Measurements from ENCODE around the gene HEPH.

HEPH gene

DNA sequence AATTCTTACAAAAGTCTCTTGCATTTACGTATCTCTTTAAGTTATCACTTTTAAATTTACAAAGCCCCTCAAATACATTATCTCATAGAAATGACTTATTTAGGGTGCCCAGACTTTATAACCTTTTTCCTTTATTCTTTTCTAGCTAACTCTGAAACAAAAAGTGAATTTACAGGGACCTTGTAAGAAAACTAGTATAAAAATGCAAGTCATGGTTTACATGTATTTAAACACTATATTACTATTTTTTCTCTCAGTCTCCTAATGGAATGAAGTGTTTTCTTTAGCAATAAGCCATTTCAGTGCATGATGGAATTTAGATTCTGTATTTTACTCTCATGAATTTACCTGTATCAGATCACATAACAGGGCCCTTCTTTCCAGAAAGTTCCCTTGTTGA, 14.5 kb upstream of the HEPH start:
- no peaks in the 10 kb centered on the region for H4K20me1 ChIP-seq (ENCODE audit: insufficient read depth, low read length, poor library complexity, severe bottlenecking)
- no peaks in the 10 kb centered on the region for H3K79me2 ChIP-seq (ENCODE audit: insufficient read depth, low read length)
- H3K4me2 ChIP-seq (ENCODE audit: low read depth, low read length, poor library complexity, severe bottlenecking), result no peak overlapping the region
- H3K36me3 ChIP-seq (ENCODE audit: insufficient read depth, low read length), result no peaks in the 10 kb centered on the region
- no peaks in the 10 kb centered on the region for H3F3A ChIP-seq (ENCODE audit: low read depth)
- TF ChIP-seq EZH2phosphoT487 (IDR thresholded peaks at IDR 0.05; ENCODE audit: borderline replicate concordance), result no peak
- TF ChIP-seq, protein P1, sequence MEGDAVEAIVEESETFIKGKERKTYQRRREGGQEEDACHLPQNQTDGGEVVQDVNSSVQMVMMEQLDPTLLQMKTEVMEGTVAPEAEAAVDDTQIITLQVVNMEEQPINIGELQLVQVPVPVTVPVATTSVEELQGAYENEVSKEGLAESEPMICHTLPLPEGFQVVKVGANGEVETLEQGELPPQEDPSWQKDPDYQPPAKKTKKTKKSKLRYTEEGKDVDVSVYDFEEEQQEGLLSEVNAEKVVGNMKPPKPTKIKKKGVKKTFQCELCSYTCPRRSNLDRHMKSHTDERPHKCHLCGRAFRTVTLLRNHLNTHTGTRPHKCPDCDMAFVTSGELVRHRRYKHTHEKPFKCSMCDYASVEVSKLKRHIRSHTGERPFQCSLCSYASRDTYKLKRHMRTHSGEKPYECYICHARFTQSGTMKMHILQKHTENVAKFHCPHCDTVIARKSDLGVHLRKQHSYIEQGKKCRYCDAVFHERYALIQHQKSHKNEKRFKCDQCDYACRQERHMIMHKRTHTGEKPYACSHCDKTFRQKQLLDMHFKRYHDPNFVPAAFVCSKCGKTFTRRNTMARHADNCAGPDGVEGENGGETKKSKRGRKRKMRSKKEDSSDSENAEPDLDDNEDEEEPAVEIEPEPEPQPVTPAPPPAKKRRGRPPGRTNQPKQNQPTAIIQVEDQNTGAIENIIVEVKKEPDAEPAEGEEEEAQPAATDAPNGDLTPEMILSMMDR (conservative IDR thresholded peaks at IDR 0.05; ENCODE audit: low read length), result no peak
- no peak overlapping the region for H3K4me3 ChIP-seq (ENCODE audit: low read length, poor library complexity, severe bottlenecking)
- H3K4me1 ChIP-seq (ENCODE audit: insufficient read depth, low read length, poor library complexity, severe bottlenecking), result peaks cover 3% of the 10 kb centered on the region
- H2AFZ ChIP-seq (ENCODE audit: low read length), result no peak overlapping the region
- H3K9me3 ChIP-seq (ENCODE audit: insufficient read depth, low read depth, low read length), result no peaks in the 10 kb centered on the region
- H3K27me3 ChIP-seq (ENCODE audit: insufficient read depth, low read length, poor library complexity, severe bottlenecking), result no peaks in the 10 kb centered on the region
- H3K9ac ChIP-seq (ENCODE audit: low read depth, low read length, poor library complexity, severe bottlenecking), result no peak overlapping the region
- H3K9me2 ChIP-seq (replicated peaks; ENCODE audit: low read depth, low read length), result no peaks in the 10 kb centered on the region

DNA sequence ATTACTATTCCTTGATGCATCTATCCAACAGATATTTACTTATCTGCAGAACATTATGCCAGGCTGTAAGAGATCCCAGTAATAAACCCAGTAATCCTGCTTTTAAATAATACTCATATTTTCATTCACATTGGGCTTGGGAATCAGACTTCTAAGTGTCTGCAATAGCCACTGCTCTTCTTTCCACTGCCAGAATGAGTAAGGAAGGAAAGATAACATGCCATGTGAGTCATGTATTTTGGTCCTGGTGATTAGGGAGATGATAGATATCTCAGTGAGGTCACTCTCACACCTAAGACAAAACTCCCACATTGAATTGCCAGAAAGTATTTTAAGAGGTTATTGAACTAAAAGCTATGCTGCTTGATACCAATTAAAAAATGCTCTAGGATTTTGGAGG, 13.9 kb upstream of the HEPH start:
- Histone ChIP-seq H3K36me3 (ENCODE audit: insufficient read depth, low read length) (no peaks in the 10 kb centered on the region), H3K4me3 (ENCODE audit: low read length, poor library complexity, severe bottlenecking) (no peak overlapping the region), H2AFZ (ENCODE audit: low read length) (no peak overlapping the region), H3F3A (ENCODE audit: low read depth) (no peaks in the 10 kb centered on the region), H3K79me2 (ENCODE audit: insufficient read depth, low read length) (no peaks in the 10 kb centered on the region), H3K9ac (ENCODE audit: low read depth, low read length, poor library complexity, severe bottlenecking) (no peak overlapping the region), H3K27me3 (ENCODE audit: insufficient read depth, low read length, poor library complexity, severe bottlenecking) (no peaks in the 10 kb centered on the region), H3K9me3 (ENCODE audit: insufficient read depth, low read depth, low read length) (no peaks in the 10 kb centered on the region), H3K4me2 (ENCODE audit: low read depth, low read length, poor library complexity, severe bottlenecking) (no peak overlapping the region), H3K9me2 (replicated peaks; ENCODE audit: low read depth, low read length) (no peaks in the 10 kb centered on the region), H3K4me1 (ENCODE audit: insufficient read depth, low read length, poor library complexity, severe bottlenecking) (peaks cover 3% of the 10 kb centered on the region), H4K20me1 (ENCODE audit: insufficient read depth, low read length, poor library complexity, severe bottlenecking) (no peaks in the 10 kb centered on the region)
- TF ChIP-seq, protein P1 (conservative IDR thresholded peaks at IDR 0.05; ENCODE audit: low read length), result no peak
- no peak for TF ChIP-seq EZH2phosphoT487 (IDR thresholded peaks at IDR 0.05; ENCODE audit: borderline replicate concordance)

DNA sequence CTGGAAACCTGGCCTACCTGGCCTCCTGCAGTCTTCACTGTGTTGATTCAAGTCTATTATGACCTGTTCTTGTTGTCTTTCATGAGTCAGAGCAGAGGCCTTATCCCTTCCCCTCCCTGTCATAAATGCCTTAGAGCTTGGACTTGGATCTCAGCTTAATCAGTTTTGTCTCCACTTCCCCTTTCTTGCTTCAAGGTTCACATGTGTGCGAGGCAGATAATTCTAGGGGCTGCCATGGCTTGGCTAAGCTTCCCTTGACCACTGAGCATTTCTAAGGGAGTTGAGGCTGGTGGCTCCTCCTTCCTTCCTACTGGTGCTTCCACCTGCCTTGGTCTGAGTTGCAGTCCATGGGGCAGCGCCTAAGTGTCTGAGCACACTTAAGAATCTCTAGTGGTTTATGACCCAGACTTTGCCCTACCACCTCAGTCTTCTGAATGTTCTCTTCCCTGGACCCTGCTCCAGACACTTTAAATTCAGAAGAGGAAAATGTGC, 1.7 kb upstream of the HEPH start:
- Histone ChIP-seq H4K20me1 (ENCODE audit: insufficient read depth, low read length, poor library complexity, severe bottlenecking) (no peaks in the 10 kb centered on the region), H3K9me3 (ENCODE audit: insufficient read depth, low read depth, low read length) (no peaks in the 10 kb centered on the region), H3K4me2 (ENCODE audit: low read depth, low read length, poor library complexity, severe bottlenecking) (no peak overlapping the region), H3F3A (ENCODE audit: low read depth) (no peaks in the 10 kb centered on the region), H3K27me3 (ENCODE audit: insufficient read depth, low read length, poor library complexity, severe bottlenecking) (no peaks in the 10 kb centered on the region), H3K9me2 (replicated peaks; ENCODE audit: low read depth, low read length) (no peaks in the 10 kb centered on the region), H2AFZ (ENCODE audit: low read length) (no peak overlapping the region), H3K9ac (ENCODE audit: low read depth, low read length, poor library complexity, severe bottlenecking) (no peak overlapping the region), H3K36me3 (ENCODE audit: insufficient read depth, low read length) (no peaks in the 10 kb centered on the region), H3K79me2 (ENCODE audit: insufficient read depth, low read length) (no peaks in the 10 kb centered on the region), H3K4me3 (ENCODE audit: low read length, poor library complexity, severe bottlenecking) (no peak overlapping the region), H3K4me1 (ENCODE audit: insufficient read depth, low read length, poor library complexity, severe bottlenecking) (no peaks in the 10 kb centered on the region)
- no peak for TF ChIP-seq EZH2phosphoT487 (IDR thresholded peaks at IDR 0.05; ENCODE audit: borderline replicate concordance)
- TF ChIP-seq, protein P1 (conservative IDR thresholded peaks at IDR 0.05; ENCODE audit: low read length), result no peak

Measured in Loucy (cell line).